Activated CD8-positive, alpha-beta T cell treated with anti-CD3 and anti-CD28 coated beads for 36 hours (primary cell): Measurements from ENCODE around the gene UNKL. TPM values are rescaled to one million over a fixed set of nuclear protein-coding genes. Genes with fewer than 3 reads are reported as not detected.

Experiments used
- ATAC-seq: fragments of 200-7000 bp; cut with Tn5 transposase; one replicate; pipeline ENCODE4 v1.10.0; 2021; ENCODE audit warnings: mild to moderate bottlenecking, moderate library complexity
- CTCF ChIA-PET: fragments of 350-600 bp; sonication (Branson Sonifier 250); formaldehyde crosslinking; loops from one replicate; lab custom pipeline; 2021; ENCODE audit warnings: antibody characterized with exemption; lab: Charles Lee
- POLR2A ChIA-PET: fragments of 350-600 bp; sonication (Branson Sonifier 250); formaldehyde crosslinking; loops from one replicate; lab custom pipeline; 2021; ENCODE audit warnings: antibody characterized with exemption; lab: Charles Lee
- DNase-seq: peaks from one replicate; pipeline ENCODE4 v3.0.0-alpha.2; 2020
- H3K27ac Mint-ChIP-seq: one replicate; pipeline ENCODE4 v1.8.0; 2021; ENCODE audit warnings: mild to moderate bottlenecking, mixed read lengths
- H3K27me3 Mint-ChIP-seq: one replicate; pipeline ENCODE4 v1.8.0; 2021; ENCODE audit warnings: mixed read lengths
- H3K36me3 Mint-ChIP-seq: one replicate; pipeline ENCODE4 v1.8.0; 2021; ENCODE audit warnings: low read depth, mixed read lengths
- H3K4me1 Mint-ChIP-seq: one replicate; pipeline ENCODE4 v1.8.0; 2021; ENCODE audit warnings: low read depth, mixed read lengths
- H3K4me3 Mint-ChIP-seq: one replicate; pipeline ENCODE4 v1.8.0; 2021; ENCODE audit warnings: mild to moderate bottlenecking, moderate library complexity, mixed read lengths
- H3K9me3 Mint-ChIP-seq: one replicate; pipeline ENCODE4 v1.8.0; 2021; ENCODE audit warnings: mixed read lengths
- CTCF ChIP-seq: fragments of 200-600 bp; IDR thresholded peaks from one replicate; pipeline ENCODE4 v1.8.0; 2022; ENCODE audit warnings: antibody characterized with exemption, mild to moderate bottlenecking
- intact Hi-C: fragments of 100-400 bp; cut with micrococcal nuclease; formaldehyde crosslinking; loops from one replicate; pipeline ENCODE4 v1.10.0; 2022
- total RNA-seq, 2 experiments: library from RNA; stranded (reverse); gene quantifications; one replicate each; pipeline ENCODE4 v1.2.3, GENCODE V29; 2021

UNKL gene
- total RNA-seq, 2 experiments from 2014 or later: 32.4 to 38.1 TPM

GRCh38 chr16:1320658-1321240, 93.8 kb downstream of the UNKL start:
- Mint-ChIP-seq H3K4me3 (no peak overlapping the region), H3K4me1 (no peaks in the 10 kb centered on the region), H3K27me3 (no peaks in the 10 kb centered on the region), H3K27ac (no peak overlapping the region), H3K9me3 (no peaks in the 10 kb centered on the region), H3K36me3 (peaks cover 51% of the 10 kb centered on the region)
- ChIA-PET POLR2A (interaction anchor here (0.6 kb wide), 2 partner anchors 10 to 43 kb away, joined by 3 read pairs; no protein-coding TSS in a partner anchor), CTCF (no interaction called here)
- TF ChIP-seq CTCF: no peak
- ATAC-seq: no peak
- DNase-seq: no peak
- intact Hi-C loops: no loop called here

DNA sequence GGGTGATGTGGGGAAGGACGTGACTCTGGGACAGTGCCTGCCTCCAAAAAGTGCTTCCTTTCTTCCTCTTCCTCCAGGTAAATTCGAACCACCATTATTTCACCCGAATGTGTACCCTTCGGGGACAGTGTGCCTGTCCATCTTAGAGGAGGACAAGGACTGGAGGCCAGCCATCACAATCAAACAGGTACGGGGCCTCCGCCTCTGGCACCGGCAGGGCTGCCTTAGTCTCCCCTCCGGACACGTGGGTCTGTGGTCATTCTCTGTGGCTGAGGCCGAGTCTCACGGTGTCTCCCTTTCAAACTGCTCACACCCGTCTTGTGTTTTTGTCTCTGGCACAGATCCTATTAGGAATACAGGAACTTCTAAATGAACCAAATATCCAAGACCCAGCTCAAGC, 94.4 kb downstream of the UNKL start:
- ChIA-PET POLR2A (interaction anchor here (0.6 to 1.5 kb wide), 3 partner anchors 9 to 47 kb away, joined by 3 to 5 read pairs (median 3); no protein-coding TSS in a partner anchor), CTCF (no interaction called here)
- TF ChIP-seq CTCF: no peak
- no peak overlapping the region for H3K4me3 Mint-ChIP-seq
- intact Hi-C loops: no loop called here
- no peak for DNase-seq
- H3K27ac Mint-ChIP-seq: no peak overlapping the region
- ATAC-seq: no peak
- no peaks in the 10 kb centered on the region for H3K4me1 Mint-ChIP-seq
- no peaks in the 10 kb centered on the region for H3K9me3 Mint-ChIP-seq
- H3K27me3 Mint-ChIP-seq: no peaks in the 10 kb centered on the region
- peaks cover 56% of the 10 kb centered on the region for H3K36me3 Mint-ChIP-seq

DNA sequence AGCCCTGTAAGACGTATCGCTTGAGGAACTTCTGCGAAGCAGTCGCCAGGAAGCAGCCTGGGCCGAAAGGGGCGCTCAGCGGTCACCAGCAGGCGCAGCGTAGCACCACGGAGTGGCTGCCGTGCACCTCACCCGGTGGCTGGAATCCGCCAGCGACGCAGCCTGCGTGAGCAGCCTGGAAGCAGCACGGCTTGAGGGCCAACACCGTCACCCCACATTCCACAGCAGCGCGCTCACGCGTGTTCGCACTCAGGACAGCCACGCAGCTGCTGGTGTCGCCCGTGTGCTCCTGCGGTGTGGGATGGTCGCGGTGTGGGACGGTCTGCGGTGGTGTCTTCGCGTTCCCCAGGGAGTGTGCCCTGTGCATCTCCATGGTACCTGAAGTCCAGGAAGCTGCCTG, 95.5 kb downstream of the UNKL start:
- ChIA-PET CTCF (no interaction called here), POLR2A (interaction anchor here (0.7 to 1.5 kb wide), 5 partner anchors 13 to 207 kb away, joined by 3 to 5 read pairs (median 4); no protein-coding TSS in a partner anchor)
- Mint-ChIP-seq H3K9me3 (no peaks in the 10 kb centered on the region), H3K4me3 (no peak overlapping the region), H3K27me3 (no peaks in the 10 kb centered on the region), H3K4me1 (peaks cover 2% of the 10 kb centered on the region), H3K36me3 (peaks cover 56% of the 10 kb centered on the region), H3K27ac (no peak overlapping the region)
- intact Hi-C loops: no loop called here
- DNase-seq: no peak
- TF ChIP-seq CTCF: no peak
- ATAC-seq: no peak

DNA sequence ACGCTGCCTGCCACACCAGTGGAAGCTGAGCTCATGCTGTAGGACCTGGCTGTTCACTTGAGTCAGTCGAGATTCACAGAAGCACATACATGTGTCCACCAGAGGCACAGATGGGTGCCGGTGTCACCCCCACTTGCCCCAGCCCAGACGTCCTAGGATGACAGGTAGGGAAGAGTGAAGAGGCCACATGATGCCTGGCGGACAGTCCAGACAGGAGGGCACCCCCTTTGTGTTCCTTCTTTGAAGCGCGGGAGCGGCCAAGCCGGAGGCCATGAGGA, 96.3 kb downstream of the UNKL start:
- CTCF ChIA-PET: no interaction called here
- no peaks in the 10 kb centered on the region for H3K27me3 Mint-ChIP-seq
- ATAC-seq (no peak), DNase-seq (no peak)
- peaks cover 2% of the 10 kb centered on the region for H3K4me1 Mint-ChIP-seq
- no peak overlapping the region for H3K4me3 Mint-ChIP-seq
- H3K9me3 Mint-ChIP-seq: no peaks in the 10 kb centered on the region
- POLR2A ChIA-PET: interaction anchor here (1.0 to 1.6 kb wide), 2 partner anchors 13 to 18 kb away, joined by 4 read pairs; no protein-coding TSS in a partner anchor
- intact Hi-C loops: no loop called here
- H3K27ac Mint-ChIP-seq: no peak overlapping the region
- H3K36me3 Mint-ChIP-seq: peaks cover 49% of the 10 kb centered on the region
- no peak for TF ChIP-seq CTCF

DNA sequence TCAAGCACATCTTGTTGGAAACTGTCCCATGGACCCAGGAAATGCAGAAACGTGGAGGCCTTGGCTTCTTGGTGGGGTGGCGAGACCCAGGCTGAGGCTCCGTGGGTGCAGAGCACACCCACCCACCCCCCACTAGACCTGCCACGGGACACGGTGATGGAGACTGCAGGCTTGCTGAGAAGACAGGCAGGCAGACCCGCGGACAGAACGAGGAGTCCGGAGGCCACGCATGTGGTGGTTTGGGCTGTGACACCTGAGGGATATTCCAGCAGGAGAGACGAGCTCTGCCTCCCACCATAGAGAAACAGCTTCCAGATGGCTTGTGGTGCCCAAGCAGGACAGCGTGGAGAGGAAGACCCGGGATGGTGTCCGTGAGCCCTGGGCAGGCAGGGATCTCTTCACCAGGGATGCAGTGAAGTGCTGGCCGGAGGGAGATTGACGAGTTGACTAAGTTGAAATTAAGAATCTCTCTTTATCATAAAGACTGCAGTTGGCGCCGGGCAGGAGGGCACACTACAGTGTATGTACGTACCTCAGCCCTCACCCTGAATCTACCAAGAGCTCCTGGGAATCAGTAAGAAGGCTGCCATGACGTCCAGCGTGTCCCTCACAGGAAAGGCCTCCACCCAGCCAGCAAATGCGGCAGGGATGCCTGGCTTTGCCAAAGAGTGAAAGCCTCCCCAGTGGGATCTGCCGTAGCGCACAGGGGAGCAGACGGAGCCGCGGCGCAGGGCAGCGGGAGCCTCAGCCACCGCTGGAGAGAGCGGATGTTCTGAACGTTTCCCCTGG, 96.8 kb downstream of the UNKL start:
- CTCF ChIA-PET: interaction anchor here (2.2 kb wide), 1 partner anchor 46 kb away, joined by 8 read pairs; no protein-coding TSS in a partner anchor
- Mint-ChIP-seq H3K9me3 (no peaks in the 10 kb centered on the region), H3K4me3 (no peak overlapping the region), H3K4me1 (peaks cover 8% of the 10 kb centered on the region), H3K36me3 (peaks cover 53% of the 10 kb centered on the region), H3K27ac (no peak overlapping the region), H3K27me3 (no peaks in the 10 kb centered on the region)
- POLR2A ChIA-PET: interaction anchor here (1.0 to 1.6 kb wide), 4 partner anchors 12 to 24 kb away, joined by 3 to 5 read pairs (median 4); no protein-coding TSS in a partner anchor
- TF ChIP-seq CTCF: no peak
- ATAC-seq: no peak
- intact Hi-C loops: no loop called here
- DNase-seq: no peak
